T-helper 17 cell (primary cell): ENCODE measurements around the gene EEF1AKMT2. TPM values are rescaled to one million over a fixed set of nuclear protein-coding genes. Genes with fewer than 3 reads are reported as not detected.
"Not testable (repeated sequence)": the region's sequence is repeated elsewhere in the genome, so short reads cannot be mapped to it uniquely, and the experiment has no call there.

Source experiments
- ATAC-seq: fragments of 150-1000 bp; cut with Tn5 transposase; 2 replicates; pipeline ENCODE4 v1.10.0; 2021; ENCODE audit warnings: mild to moderate bottlenecking, moderate library complexity
- DNase-seq, 3 donors: peaks; one replicate each; pipeline versions ENCODE4 v3.0.0 to v3.0.0-alpha.2; 2020 to 2021
- H3K9me3 ChIP-seq: one replicate; pipeline ENCODE4 v1.7.0; 2013; ENCODE audit warnings: low read length, mild to moderate bottlenecking; ENCODE audit not compliant: control insufficient read depth, poor library complexity, severe bottlenecking
- H3K27ac Mint-ChIP-seq: one replicate; pipeline ENCODE4 v1.8.0; 2022; ENCODE audit warnings: mild to moderate bottlenecking, moderate library complexity, mixed read lengths
- H3K27me3 Mint-ChIP-seq: one replicate; pipeline ENCODE4 v1.8.0; 2022; ENCODE audit warnings: mixed read lengths
- H3K36me3 Mint-ChIP-seq: one replicate; pipeline ENCODE4 v1.8.0; 2022; ENCODE audit warnings: low read depth, mixed read lengths
- H3K4me1 Mint-ChIP-seq: one replicate; pipeline ENCODE4 v1.8.0; 2022; ENCODE audit warnings: mild to moderate bottlenecking, mixed read lengths
- H3K4me3 Mint-ChIP-seq: one replicate; pipeline ENCODE4 v1.8.0; 2022; ENCODE audit warnings: mild to moderate bottlenecking, moderate library complexity, mixed read lengths
- total RNA-seq, 4 donors: library from RNA in 2 of 4; stranded (reverse) in 2 of 4; gene quantifications; one replicate each; pipeline ENCODE4 v1.2.3 and lab custom pipeline; 2022 to 2026

The EEF1AKMT2 gene
- total RNA-seq, 2 donors from 2014 or later, result 14.5 to 16.2 TPM

DNA sequence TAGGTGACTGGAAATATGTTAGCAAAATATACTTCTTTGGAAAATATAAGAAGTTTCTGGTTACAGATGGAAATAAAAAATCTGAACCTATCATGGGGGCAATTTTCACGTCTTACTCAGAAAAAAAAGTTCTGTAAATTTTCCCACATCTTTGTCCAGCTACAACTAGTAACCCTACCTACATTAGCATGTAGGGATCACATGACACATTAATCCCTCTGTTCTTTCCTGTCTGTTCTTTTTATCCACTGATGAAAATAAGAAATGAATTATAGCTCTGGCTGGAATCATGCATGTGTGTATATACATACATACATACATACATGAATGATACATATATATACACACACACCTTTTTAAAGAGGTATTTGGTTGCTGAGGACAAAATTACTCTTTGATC is 43.9 kb downstream of the EEF1AKMT2 start:
- DNase-seq (no peak), ATAC-seq (no peak)
- H3K4me1 Mint-ChIP-seq, result peaks cover 15% of the 10 kb centered on the region
- H3K27me3 Mint-ChIP-seq, result no peaks in the 10 kb centered on the region
- H3K9me3 ChIP-seq, result no peaks in the 10 kb centered on the region
- no peak overlapping the region for H3K4me3 Mint-ChIP-seq
- H3K36me3 Mint-ChIP-seq, result peaks cover 2% of the 10 kb centered on the region
- H3K27ac Mint-ChIP-seq, result no peak overlapping the region

DNA sequence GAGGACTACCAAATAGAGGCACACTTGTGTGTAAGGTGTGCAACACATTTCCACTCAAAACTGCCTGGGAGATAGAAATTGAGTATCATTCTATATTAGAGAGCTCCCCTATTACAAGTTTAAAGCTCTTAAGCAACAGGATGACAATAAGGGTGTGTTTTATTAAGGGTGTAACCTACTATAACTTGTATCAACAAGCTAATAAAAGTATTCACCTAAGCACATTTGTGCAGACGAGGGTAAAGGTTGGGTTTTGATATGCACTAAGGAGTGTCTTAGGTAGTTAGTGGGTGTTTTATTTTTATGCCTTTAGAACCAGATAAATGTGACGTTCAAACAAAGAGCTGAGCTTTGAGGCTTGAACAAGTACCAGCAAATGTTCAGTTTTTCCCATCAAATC is 44.7 kb downstream of the EEF1AKMT2 start:
- H3K27ac Mint-ChIP-seq, result no peak overlapping the region
- peaks cover 2% of the 10 kb centered on the region for H3K36me3 Mint-ChIP-seq
- H3K9me3 ChIP-seq, result no peaks in the 10 kb centered on the region
- no peak overlapping the region for H3K4me3 Mint-ChIP-seq
- DNase-seq (no peak), ATAC-seq (no peak)
- no peaks in the 10 kb centered on the region for H3K27me3 Mint-ChIP-seq
- peaks cover 19% of the 10 kb centered on the region for H3K4me1 Mint-ChIP-seq

DNA sequence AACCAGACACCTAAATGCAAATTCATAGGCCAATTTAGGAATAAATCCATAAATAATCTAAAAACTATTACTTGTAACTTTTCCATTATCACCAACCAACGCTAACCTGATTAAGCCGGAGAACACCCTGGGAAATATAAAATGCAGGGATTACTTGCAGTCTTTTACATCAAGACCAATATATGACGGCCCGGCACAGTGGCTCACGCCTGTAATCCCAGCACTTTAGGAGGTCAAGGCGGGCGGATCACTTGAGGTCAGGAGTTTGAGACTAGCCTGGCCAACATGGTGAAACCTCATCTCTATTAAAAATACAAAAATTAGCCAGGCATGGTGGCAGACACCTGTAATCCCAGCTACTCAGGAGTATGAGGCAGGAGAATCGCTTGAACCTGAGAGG is 45.2 kb downstream of the EEF1AKMT2 start:
- peaks cover 25% of the 10 kb centered on the region for H3K4me1 Mint-ChIP-seq
- H3K4me3 Mint-ChIP-seq, H3K9me3 ChIP-seq, DNase-seq, H3K27me3 Mint-ChIP-seq, H3K36me3 Mint-ChIP-seq, ATAC-seq: not testable (repeated sequence)
- H3K27ac Mint-ChIP-seq, result peak overlapping the region; percentile 14

DNA sequence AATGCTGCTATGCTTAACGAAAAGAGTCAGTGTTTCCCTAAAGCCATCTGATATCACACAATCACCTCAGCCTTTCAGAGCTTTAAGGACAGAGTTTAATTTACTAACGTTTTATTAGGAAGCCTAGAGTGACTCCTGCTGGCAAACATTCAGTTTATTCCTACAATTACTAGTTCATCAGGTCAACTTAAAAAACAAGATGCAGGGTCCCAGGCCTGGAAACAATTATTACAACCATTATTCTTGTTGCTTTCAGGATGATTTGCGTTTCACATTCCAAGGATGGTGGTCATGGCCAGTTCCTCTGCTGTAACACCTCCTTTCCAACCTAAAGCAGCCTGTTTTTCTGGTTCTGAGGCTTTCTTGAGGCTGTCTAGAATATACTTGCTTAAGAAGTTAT is 46.0 kb downstream of the EEF1AKMT2 start:
- Mint-ChIP-seq H3K36me3 (peaks cover 2% of the 10 kb centered on the region), H3K27ac (peak overlapping the region; percentile 14), H3K4me3 (no peak overlapping the region), H3K27me3 (no peaks in the 10 kb centered on the region), H3K4me1 (peaks cover 32% of the 10 kb centered on the region)
- no peaks in the 10 kb centered on the region for H3K9me3 ChIP-seq
- no peak for ATAC-seq
- no peak for DNase-seq

DNA sequence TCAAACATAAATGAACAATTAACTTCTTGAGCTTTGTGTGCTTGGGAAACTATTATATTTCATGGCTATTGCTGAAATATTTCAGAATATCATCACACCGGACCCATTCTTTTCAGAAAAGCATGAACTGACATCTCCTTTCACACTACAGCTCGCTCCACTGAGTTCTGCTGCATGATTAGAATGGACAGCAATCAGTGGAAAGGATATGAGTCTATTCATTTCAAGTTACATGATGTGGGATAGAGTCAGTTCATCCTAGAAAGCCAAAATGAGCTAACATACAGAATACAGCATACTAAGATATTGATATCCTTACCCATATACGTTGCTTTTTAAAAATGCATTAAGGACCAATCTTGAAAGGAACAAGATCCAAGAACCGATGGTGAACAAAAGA is 46.4 kb downstream of the EEF1AKMT2 start:
- Mint-ChIP-seq H3K4me3 (peak overlapping the region; percentile 75), H3K4me1 (peaks cover 36% of the 10 kb centered on the region), H3K36me3 (peaks cover 2% of the 10 kb centered on the region), H3K27ac (no peak overlapping the region), H3K27me3 (no peaks in the 10 kb centered on the region)
- ATAC-seq (no peak), DNase-seq (no peak)
- no peaks in the 10 kb centered on the region for H3K9me3 ChIP-seq

GRCh38 chr10:124744102-124745050 is 47.3 kb downstream of the EEF1AKMT2 start, which contains the start of gene FAM53B:
TSS of gene FAM53B (minus strand) at chr10:124744378. CDS start at chr10:124706713, 37,665 bp downstream.
- DNase-seq (peak; percentile 77 to 85 (median 79)), ATAC-seq (peak; percentile 80)
- Mint-ChIP-seq H3K4me3 (peak within 1 kb of the TSS; percentile 98), H3K4me1 (peaks cover 43% of the 10 kb centered on the region), H3K27ac (peak within 1 kb of the TSS; percentile 100), H3K27me3 (no peaks in the 10 kb centered on the region), H3K36me3 (peaks cover 2% of the 10 kb centered on the region)
- H3K9me3 ChIP-seq, result no peaks in the 10 kb centered on the region

- no peaks in the 10 kb centered on the region for H3K27me3 Mint-ChIP-seq
- peak overlapping the region; percentile 100 for H3K27ac Mint-ChIP-seq
- DNase-seq (no peak), ATAC-seq (no peak)
- H3K4me3 Mint-ChIP-seq, result peak overlapping the region; percentile 98
- H3K9me3 ChIP-seq, result no peaks in the 10 kb centered on the region
- H3K4me1 Mint-ChIP-seq, result peaks cover 47% of the 10 kb centered on the region
- peaks cover 2% of the 10 kb centered on the region for H3K36me3 Mint-ChIP-seq
Observed at GRCh38 chr10:124743191-124744101, 48.2 kb downstream of the EEF1AKMT2 start.

DNA sequence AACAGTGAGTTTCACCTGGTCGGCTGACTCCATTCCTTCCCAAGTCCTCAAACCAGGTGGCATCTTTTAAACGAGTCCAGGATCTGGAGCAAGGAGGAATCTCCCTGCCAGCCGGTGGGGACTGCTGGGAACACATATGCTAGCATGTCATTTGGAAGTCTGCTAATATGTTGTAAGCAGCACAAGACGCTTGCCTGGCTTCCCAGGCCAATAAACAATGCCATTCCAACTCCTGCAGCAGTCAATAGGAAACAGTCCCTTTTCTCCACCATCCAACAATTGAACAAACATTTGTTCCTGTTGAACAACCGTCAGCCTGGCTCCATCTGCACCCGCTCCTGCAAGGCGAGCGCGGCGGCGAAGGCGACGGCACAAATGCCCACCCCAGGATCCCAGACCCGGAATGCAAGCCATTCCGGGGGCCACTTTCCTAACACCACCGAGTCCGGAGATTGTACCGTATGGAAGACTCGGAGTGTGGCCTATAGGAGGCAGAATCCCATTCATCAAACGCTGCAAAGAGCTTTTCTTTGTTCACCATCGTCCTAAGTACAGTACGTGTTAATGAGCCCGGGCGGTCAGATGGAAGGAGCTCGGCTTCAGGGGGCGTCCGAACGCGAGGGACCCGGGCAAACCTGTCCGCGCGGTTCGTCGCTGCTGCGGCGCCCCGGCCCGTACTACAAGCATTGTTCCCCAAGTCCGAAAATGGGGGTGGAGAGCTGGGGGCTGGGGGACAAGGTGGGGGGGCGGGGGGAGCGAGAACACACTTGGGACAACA is 49.1 kb downstream of the EEF1AKMT2 start:
- Mint-ChIP-seq H3K27me3 (no peaks in the 10 kb centered on the region), H3K4me1 (peaks cover 54% of the 10 kb centered on the region), H3K36me3 (peaks cover 2% of the 10 kb centered on the region), H3K27ac (peak overlapping the region; percentile 100), H3K4me3 (peak overlapping the region; percentile 98)
- no peak for DNase-seq
- ATAC-seq, result no peak
- no peaks in the 10 kb centered on the region for H3K9me3 ChIP-seq

- no peaks in the 10 kb centered on the region for H3K9me3 ChIP-seq
- no peaks in the 10 kb centered on the region for H3K27me3 Mint-ChIP-seq
- peaks cover 60% of the 10 kb centered on the region for H3K4me1 Mint-ChIP-seq
- DNase-seq, result no peak
- peak overlapping the region; percentile 100 for H3K27ac Mint-ChIP-seq
- H3K36me3 Mint-ChIP-seq, result peaks cover 2% of the 10 kb centered on the region
- peak overlapping the region; percentile 98 for H3K4me3 Mint-ChIP-seq
- no peak for ATAC-seq
Observed at GRCh38 chr10:124741922-124742412, 49.7 kb downstream of the EEF1AKMT2 start.

- peaks cover 2% of the 10 kb centered on the region for H3K36me3 Mint-ChIP-seq
- peak overlapping the region; percentile 98 for H3K4me3 Mint-ChIP-seq
- H3K27me3 Mint-ChIP-seq, result no peaks in the 10 kb centered on the region
- DNase-seq (peak; percentile 60 to 70 (median 67)), ATAC-seq (peak; percentile 64)
- H3K4me1 Mint-ChIP-seq, result peaks cover 64% of the 10 kb centered on the region
- H3K27ac Mint-ChIP-seq, result peak overlapping the region; percentile 100
- H3K9me3 ChIP-seq, result no peaks in the 10 kb centered on the region
Observed at GRCh38 chr10:124741281-124741921, 50.3 kb downstream of the EEF1AKMT2 start.

DNA sequence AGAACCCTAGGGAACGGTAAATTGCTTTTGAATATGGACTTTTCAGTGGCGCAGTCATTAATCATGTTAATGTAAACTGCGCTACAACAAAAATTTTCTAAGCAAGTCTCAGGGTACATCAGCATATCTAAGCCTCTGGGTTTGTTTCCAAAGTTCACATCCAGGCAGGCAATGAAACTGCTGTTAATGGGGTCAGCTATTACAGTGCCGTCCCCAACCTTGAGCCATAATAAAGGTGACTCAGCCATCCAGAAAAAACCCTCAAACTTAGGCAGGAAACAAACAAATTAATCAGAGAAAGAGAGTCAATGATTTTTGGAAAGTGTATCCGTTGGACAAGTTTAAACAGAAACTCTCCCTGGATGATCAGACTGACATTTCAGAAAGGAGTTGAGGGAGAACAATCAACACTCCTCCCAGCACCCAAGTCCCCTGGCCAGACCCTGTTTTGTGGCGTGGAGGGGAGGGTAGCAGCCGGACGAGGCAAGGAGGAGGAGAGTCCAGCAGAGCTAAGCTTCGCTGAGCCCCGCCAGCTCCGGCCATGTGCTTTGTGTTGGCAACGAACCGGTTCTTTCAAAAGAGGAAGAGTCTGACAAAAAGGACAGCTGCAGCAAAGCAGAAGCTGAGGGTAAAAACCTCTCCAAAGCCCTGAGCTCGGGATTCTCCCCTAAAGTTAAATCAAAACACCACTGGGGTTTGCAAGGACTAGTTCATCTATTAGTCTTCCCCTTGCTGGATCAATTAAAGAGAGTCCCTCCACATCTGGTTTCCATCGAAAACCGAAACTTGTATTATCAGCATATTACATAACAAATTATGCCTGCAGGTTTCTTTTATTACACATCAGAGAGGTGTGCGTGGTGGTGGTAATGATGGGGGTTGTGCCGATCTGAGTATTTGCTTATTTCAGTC is 51.1 kb downstream of the EEF1AKMT2 start:
- H3K9me3 ChIP-seq, result no peaks in the 10 kb centered on the region
- ATAC-seq, result peak; percentile 39
- Mint-ChIP-seq H3K4me1 (peaks cover 71% of the 10 kb centered on the region), H3K36me3 (peaks cover 2% of the 10 kb centered on the region), H3K27ac (peak overlapping the region; percentile 100), H3K4me3 (peak overlapping the region; percentile 98), H3K27me3 (no peaks in the 10 kb centered on the region)
- no peak for DNase-seq
